GM12801 (cell line): ENCODE data around the gene LENG9.

Experiments
- TF ChIP-seq, protein P1 (sequence below): IDR thresholded peaks from one replicate; pipeline ENCODE4 v1.5.1; 2011; ENCODE audit warnings: control low read depth; ENCODE audit not compliant: insufficient read length; ENCODE audit errors: extremely low read depth

The LENG9 gene

DNA sequence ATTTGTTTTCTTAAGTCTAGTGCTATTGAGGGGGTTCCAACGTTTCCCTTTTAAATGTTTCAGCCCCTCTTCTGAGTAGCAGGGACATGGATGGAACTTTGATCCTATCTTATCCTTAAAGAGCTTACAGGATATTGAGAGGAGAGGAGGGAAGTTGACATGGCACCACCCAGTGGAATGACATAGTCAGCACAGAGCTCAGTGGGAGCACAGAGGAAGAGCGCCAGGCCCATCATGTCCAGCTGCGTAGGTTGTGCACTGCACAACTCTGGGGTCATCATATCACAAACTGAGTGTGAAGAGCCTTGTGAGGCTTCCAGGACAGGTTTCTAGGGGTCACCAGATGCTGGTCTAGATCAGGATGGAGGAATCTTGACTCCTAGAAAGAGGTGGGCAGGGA, 14.1 kb upstream of the LENG9 start:
- TF ChIP-seq, protein P1, sequence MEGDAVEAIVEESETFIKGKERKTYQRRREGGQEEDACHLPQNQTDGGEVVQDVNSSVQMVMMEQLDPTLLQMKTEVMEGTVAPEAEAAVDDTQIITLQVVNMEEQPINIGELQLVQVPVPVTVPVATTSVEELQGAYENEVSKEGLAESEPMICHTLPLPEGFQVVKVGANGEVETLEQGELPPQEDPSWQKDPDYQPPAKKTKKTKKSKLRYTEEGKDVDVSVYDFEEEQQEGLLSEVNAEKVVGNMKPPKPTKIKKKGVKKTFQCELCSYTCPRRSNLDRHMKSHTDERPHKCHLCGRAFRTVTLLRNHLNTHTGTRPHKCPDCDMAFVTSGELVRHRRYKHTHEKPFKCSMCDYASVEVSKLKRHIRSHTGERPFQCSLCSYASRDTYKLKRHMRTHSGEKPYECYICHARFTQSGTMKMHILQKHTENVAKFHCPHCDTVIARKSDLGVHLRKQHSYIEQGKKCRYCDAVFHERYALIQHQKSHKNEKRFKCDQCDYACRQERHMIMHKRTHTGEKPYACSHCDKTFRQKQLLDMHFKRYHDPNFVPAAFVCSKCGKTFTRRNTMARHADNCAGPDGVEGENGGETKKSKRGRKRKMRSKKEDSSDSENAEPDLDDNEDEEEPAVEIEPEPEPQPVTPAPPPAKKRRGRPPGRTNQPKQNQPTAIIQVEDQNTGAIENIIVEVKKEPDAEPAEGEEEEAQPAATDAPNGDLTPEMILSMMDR: no peak

DNA sequence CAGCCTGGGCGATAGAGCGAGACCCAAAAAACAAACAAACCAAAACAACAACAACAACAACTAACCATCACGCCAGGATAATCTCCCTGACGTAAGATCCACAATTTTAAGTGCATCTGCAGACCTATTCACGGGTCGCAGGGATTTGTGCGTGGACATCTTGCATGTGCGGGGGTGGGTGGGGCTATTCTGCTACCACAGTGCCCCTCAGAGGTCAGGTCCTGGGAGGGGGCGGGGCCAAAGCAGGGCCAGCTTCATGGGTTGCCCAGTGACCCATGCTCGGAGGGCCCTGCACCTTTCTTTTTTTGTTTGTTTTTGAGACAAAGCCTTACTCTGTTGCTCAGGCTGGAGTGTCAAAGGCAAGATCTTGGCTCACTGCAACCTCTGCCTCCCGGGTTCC, 12.1 kb upstream of the LENG9 start:
- TF ChIP-seq, protein P1: no peak

DNA sequence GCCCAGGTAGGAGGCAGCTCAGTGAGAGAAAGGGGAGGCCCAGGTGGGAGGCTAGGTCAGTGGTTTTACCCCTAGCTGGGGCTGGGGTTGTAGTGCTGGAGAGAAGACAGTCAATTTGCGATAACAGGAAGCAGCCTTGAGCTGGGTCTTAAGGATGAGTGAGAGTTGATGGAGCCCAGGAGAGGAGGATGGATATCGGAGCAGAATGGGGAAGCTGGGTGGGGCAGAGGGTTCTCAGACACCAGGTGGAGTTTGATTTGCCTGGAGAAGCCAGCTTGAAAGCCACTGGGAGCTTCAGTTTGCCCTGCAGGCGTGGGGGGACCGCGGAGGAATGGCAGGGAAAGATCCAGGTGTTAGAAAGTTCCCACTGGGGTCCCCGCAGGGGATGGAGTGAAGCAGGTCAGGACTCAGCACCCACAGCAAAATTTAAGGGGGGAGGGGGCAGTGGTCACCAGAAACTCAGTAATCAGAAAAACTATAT, 10.4 kb upstream of the LENG9 start:
- TF ChIP-seq, protein P1: no peak

DNA sequence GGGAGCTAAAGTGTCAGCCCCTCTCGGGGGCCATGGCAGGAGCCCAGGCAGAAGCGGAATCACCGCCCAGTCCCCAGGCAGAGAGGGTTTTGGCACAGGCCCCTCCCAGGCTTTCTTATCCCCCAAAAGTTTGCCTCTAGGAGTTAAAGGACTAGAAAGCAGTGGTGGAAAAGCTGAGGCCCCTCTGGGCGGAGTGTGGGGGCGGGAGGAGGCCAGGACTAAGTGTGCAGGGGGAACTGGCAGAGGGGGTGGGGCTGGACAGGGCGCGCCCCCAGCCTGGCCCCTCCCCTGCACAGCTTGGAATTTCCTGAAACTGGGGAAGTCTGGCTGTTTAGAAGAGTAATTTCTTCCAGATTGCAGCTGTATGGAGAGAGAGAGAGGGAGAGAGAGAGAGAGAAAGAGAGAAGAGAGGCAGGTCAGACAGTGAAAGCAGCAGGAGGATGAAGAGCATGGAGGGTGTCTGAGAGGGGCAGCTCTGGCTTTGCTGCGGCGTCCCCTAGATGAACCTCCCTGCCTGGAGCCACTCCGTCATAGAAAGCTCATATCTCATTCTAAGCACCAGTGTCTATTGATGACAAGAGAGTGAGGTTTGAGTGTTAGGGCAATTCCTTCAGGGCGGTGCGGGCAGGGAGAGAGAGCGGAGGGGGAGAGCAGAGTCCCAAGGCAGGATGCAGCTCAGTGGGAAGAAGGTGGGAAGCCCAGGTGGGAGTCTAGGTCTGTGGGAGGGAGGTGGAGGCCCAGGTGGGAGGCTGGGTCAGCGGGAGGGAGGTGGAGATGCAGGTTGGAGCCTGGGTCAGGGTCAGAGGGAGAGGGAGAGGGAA, 9.7 kb upstream of the LENG9 start, which contains the start of gene CDC42EP5:
Gene CDC42EP5 (minus strand): TSS at position 226 of the 821 bp plus-strand sequence. CDS start 7,749 bp downstream, outside the sequence.
- TF ChIP-seq, protein P1: no peak

DNA sequence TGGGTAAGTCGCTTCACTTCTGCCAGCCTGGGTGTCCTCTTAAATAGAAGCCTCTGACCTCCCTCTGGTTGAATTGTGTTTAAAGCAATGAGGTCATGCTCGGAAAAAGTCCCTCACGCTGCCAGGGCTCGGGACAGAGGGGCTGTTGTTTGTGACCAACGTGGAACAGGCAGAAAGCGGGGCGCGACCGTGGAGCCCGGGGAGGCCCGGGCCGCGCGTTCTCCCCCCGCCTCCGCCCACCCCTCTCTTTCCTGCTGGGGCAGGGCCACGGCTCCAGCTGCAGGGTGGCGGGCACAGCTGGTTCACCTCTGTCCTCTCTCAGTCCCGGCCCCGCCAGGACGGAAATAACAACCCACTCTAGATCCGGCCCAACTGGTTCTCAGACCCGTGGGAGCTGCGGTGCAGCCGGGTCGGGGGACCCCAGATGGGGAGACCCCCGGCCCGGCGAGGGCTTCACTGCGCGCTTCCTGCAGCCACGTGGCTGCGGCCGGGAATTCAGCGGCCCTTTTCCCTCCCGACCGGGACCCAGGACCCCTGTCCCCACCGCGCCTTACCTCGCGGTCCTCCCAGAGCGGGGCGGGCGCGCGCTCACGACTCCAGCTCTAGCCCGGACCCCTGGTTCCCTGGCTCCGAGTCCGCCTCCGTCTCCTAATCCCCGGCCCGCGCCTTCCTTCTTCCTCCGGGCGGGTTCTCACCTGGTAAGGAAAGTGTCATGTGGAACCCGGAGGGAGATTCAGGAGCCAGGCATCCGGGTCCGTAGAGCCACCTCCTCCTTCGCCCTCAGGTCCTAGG, 7.6 kb upstream of the LENG9 start:
- TF ChIP-seq, protein P1: no peak

DNA sequence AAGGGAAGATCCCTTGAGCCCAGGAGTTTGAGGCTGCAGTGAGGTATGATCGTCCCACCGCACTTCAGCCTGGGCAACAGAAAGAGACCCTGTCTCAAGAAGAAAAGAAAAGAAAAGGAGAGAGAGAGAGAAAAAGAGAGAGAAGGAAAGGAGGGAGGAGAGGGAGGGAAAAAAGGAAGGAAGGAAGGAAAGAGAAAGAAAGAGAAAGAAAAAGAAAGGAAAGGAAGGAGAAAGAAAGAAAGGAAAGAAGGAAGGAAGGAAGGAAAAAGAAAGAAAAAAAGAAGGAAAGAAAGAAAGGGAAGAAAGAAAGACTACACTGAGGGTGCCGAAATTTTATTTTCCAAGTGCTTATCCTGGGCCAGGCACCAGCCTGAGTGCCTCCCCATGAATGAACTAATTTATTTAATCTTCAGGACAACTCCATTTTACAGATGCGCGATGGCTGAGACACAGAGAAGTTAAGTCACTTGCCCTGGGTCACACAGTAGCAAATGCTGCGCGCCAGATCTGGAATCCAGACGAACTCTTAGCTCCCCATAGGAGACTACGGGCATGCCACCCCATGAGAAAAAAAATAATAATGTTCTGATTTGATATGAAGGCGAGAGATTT, 6.8 kb upstream of the LENG9 start:
- TF ChIP-seq, protein P1: no peak

DNA sequence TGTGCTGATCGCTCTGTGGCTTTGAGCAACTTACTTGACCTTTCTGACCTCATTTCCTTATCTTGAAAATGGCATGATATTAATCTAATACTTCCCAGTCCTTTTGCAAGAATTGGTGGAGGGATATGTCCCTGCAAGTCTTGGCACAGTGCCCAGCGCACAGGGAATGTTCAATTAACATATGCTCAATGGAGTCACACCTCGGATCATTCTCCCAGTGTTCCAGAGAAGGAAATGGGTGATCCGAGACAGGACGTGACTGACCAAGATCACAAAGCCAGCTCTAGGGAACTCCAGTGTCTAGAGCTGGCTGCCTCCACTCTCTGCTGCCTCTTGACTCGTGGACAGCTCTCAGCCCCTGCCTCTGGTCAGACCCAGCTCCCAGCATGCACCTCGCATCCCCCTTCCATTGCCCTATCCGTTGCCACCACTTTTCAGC, 5.9 kb upstream of the LENG9 start:
- TF ChIP-seq, protein P1: no peak
